GM12891 (cell line): ENCODE measurements around the gene DMGDH.
A peak's percentile ranks its signal among the peaks of the same experiment; 100 is the strongest.

Experiments
- DNase-seq: peaks from one replicate; pipeline ENCODE4 v3.0.0; 2011; ENCODE audit warnings: low spot score; ENCODE audit not compliant: insufficient read length
- FAIRE-seq: peaks from 2 replicates; lab custom pipeline; 2011; peaks lifted over from hg19 to GRCh38; lab: Jason Lieb, UNC
- PAX5 ChIP-seq: IDR thresholded peaks from 2 replicates; pipeline ENCODE4 v1.6.1; 2011; ENCODE audit warnings: low read length, moderate library complexity, mild to moderate bottlenecking; ENCODE audit not compliant: insufficient read depth, severe bottlenecking
- POLR2A ChIP-seq: IDR thresholded peaks from 2 replicates; pipeline ENCODE4 v1.6.1; 2011; ENCODE audit warnings: low read depth, low read length, control low read depth
- POLR2AphosphoS5 ChIP-seq: IDR thresholded peaks from 2 replicates; pipeline ENCODE4 v1.6.1; 2011; ENCODE audit warnings: low read depth, low read length, control low read depth
- POU2F2 ChIP-seq: IDR thresholded peaks from 2 replicates; pipeline ENCODE4 v1.6.1; 2011; ENCODE audit warnings: low read depth, mild to moderate bottlenecking, control low read depth, low read length, moderate library complexity
- SPI1 ChIP-seq: IDR thresholded peaks from 2 replicates; pipeline ENCODE4 v1.6.1; 2011; ENCODE audit warnings: low read depth, low read length, control low read depth
- TAF1 ChIP-seq: IDR thresholded peaks from 2 replicates; pipeline ENCODE4 v1.6.1; 2011; ENCODE audit warnings: low read depth, low read length, control low read depth

Gene DMGDH

GRCh38 chr5:79107020-79107796 is 37.7 kb upstream of the DMGDH start:
- no peak for TF ChIP-seq SPI1
- no peak for TF ChIP-seq POLR2AphosphoS5
- TF ChIP-seq PAX5, result no peak
- TF ChIP-seq TAF1, result no peak
- TF ChIP-seq POLR2A, result no peak
- no peak for TF ChIP-seq POU2F2
- FAIRE-seq, result no peak
- DNase-seq, result no peak

DNA sequence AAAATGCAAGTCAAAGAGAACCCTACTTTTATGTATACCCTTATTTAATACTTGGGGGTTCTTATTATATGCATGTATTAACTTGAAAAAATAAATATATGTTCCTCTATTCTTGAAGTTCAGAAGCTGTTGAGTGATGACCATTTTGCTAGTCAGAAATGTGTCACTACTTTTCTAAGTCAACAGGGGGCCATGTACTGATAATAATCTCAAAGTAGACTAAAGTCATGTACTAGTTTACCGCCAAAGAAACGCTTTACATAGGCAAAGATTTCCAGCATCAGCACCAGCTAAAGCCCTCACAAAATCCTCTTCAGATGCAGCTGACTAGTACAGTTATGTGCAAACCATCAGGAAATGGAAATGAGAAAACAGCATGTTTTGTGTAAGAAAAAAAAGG is 36.4 kb upstream of the DMGDH start:
- FAIRE-seq (no peak), DNase-seq (no peak)
- TF ChIP-seq PAX5, result no peak
- no peak for TF ChIP-seq POU2F2
- no peak for TF ChIP-seq POLR2A
- no peak for TF ChIP-seq POLR2AphosphoS5
- no peak for TF ChIP-seq SPI1
- TF ChIP-seq TAF1, result no peak

DNA sequence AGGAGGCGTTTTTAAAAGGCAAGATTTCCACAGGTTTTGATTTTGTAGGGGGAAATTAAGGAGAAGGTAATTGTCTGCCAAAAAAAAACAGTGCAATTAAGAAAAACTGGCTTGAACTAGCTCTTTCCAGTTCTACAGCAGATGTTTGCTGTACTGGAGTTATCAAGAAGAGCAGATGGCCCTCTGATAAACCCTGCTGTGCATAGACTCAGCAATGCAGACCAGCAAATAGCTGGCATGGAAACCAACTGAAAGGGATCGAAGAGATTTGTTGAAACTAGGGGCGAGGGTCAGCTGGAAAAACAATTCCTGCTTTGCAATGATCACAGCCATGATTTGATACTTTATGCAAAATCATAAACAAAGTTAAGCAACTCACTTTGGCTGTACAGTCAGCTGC is 24.3 kb upstream of the DMGDH start:
- no peak for TF ChIP-seq POLR2AphosphoS5
- no peak for TF ChIP-seq POLR2A
- no peak for TF ChIP-seq TAF1
- TF ChIP-seq PAX5, result no peak
- TF ChIP-seq POU2F2, result no peak
- TF ChIP-seq SPI1, result no peak
- no peak for FAIRE-seq
- no peak for DNase-seq

DNA sequence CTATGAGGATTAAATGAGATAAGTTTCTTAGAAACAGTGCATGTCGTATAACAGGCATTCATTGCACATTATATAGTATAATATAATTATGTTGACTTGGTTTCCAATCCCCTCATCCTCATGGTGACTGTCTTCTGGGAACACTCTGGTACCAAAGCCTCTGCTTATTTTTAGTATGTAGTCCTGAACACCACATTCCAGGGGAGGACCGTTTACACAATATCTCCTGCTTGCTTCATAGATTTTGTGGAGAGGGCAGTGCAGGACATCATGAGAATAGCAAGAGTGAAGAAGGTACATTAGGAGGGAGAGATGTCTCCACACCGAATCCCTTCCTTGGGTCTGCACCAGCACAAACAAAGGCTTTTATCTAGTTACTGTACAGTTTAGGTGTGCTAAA is 21.6 kb upstream of the DMGDH start:
- no peak for FAIRE-seq
- TF ChIP-seq PAX5 (no peak), POLR2A (no peak)
- no peak for DNase-seq

DNA sequence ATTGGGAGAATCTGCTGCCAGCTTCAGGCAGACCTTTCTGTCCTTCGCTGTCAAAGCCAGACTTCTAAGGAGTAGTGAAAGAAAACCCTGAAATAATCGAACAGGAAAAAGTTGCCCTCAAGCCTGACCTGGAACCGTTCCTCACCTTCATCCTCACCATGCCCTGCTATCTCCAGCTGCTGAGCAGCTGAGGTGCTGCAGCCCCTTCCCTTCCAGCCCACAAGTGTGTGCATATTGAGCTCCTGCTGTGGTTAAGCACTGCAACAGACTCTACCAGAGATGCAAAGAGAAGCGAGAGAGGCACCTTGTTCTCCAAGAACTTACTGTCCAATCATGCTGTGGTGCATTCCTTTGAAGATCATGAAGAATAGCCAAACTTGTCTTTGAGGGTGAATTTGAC is 19.0 kb upstream of the DMGDH start:
- TF ChIP-seq SPI1 (no peak), POLR2AphosphoS5 (no peak), POU2F2 (no peak), PAX5 (no peak), TAF1 (no peak), POLR2A (no peak)
- FAIRE-seq (no peak), DNase-seq (no peak)

- TF ChIP-seq TAF1, result no peak
- TF ChIP-seq SPI1, result no peak
- no peak for TF ChIP-seq POU2F2
- TF ChIP-seq POLR2A, result no peak
- no peak for TF ChIP-seq POLR2AphosphoS5
- TF ChIP-seq PAX5, result no peak
- no peak for FAIRE-seq
- no peak for DNase-seq
These were observed 16.6 kb upstream of the DMGDH start for GRCh38 chr5:79086116-79086515.

- DNase-seq (no peak), FAIRE-seq (no peak)
- TF ChIP-seq PAX5 (no peak), POU2F2 (no peak)
These were observed 12.3 kb upstream of the DMGDH start for GRCh38 chr5:79081779-79082178.

GRCh38 chr5:79080804-79081203 is 11.3 kb upstream of the DMGDH start:
- FAIRE-seq, result no peak

GRCh38 chr5:79077680-79078365 is 8.3 kb upstream of the DMGDH start:
- DNase-seq, result no peak
- TF ChIP-seq POU2F2, result no peak
- TF ChIP-seq SPI1, result no peak
- no peak for TF ChIP-seq POLR2A
- no peak for TF ChIP-seq POLR2AphosphoS5
- TF ChIP-seq PAX5, result no peak
- TF ChIP-seq TAF1, result no peak

More at GRCh38 chr5:79080804-79081203, 11.3 kb upstream of the DMGDH start:
- DNase-seq, result no peak
- no peak for TF ChIP-seq POLR2AphosphoS5
- TF ChIP-seq POU2F2, result no peak

DNA sequence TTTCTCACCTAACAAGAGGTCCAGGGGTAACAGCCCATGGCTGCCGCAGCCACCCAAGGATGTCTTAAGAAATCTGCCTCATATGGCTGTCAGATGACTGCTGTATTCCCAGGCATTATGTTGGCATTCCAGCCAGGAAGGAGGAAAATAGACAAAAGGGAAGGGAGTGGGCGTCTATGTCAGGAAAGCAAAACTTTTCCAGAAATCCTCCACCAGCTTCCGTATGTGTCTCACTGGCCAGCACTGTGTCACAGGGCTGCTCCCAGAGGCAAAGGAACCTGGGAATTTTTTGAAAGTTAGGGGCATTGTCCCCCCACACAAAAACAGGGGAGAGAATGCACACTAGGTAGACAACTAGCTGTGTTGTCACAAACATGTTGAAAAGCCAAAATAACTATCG is 7.3 kb upstream of the DMGDH start:
- DNase-seq (no peak), FAIRE-seq (no peak)
- TF ChIP-seq SPI1, result no peak
- TF ChIP-seq PAX5, result no peak
- TF ChIP-seq POLR2AphosphoS5, result no peak
- no peak for TF ChIP-seq TAF1
- TF ChIP-seq POU2F2, result no peak
- TF ChIP-seq POLR2A, result no peak

More at GRCh38 chr5:79077680-79078365, 8.3 kb upstream of the DMGDH start:
- FAIRE-seq, result peak; percentile 59
